HG03521 (cell line): ENCODE data around the gene NPM1.
"Not testable (repeated sequence)": the region's sequence is repeated elsewhere in the genome, so short reads cannot be mapped to it uniquely, and the experiment has no call there.

ENCODE experiments used
- ATAC-seq: cut with Tn5 transposase; IDR thresholded peaks from one replicate; pipeline ENCODE4 v1.9.1; 2021; ENCODE audit warnings: mild to moderate bottlenecking, moderate library complexity; ENCODE audit not compliant: unreplicated experiment

The NPM1 gene, protein sequence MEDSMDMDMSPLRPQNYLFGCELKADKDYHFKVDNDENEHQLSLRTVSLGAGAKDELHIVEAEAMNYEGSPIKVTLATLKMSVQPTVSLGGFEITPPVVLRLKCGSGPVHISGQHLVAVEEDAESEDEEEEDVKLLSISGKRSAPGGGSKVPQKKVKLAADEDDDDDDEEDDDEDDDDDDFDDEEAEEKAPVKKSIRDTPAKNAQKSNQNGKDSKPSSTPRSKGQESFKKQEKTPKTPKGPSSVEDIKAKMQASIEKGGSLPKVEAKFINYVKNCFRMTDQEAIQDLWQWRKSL

DNA sequence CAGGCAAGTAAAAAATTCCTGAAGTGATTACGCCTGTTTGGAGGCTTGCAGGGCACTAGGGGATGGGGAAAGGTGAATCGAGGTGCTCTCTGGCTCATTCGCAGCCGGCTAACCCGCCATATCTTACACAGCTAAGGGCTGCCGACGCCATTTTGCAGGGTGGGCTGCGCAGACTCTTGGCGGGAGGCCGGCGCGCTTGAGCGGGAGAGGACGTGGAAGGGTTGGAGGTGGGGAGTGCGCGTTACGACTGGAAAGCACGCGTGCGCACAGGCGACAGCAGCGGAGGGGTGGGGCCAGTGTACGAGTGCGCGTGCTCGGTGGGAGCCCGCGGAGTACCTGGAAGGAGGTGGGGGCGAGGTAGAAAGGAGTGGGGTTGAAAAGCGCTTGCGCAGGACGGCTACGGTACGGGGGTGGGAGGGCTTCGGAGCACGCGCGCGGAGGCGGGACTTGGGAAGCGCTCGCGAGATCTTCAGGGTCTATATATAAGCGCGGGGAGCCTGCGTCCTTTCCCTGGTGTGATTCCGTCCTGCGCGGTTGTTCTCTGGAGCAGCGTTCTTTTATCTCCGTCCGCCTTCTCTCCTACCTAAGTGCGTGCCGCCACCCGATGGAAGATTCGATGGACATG is at the start of gene NPM1:
Gene NPM1 (plus strand): TSS at position 505 of the 625 bp plus-strand sequence. CDS start 100 bp downstream, at position 605.
- peak; percentile 81 for ATAC-seq

DNA sequence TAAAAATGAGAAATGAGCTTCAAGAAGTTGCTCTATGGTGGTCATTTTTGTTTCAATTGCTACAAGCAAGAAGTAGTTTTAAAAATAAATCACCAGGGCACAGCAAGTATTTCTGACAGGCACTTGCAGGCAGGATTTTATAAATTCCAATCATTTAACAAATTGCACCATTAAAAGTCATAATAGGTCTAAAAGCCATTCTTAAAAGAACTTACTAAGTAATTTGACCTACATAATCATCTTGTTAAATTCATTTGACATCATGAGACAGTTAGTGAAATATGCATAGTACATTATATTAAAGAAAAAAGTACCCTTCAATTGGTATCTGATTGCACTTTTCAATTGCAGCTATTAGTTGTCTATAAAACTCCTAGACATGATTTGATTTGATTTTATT is 47.6 kb upstream of the NPM1 start:
- ATAC-seq: no peak

DNA sequence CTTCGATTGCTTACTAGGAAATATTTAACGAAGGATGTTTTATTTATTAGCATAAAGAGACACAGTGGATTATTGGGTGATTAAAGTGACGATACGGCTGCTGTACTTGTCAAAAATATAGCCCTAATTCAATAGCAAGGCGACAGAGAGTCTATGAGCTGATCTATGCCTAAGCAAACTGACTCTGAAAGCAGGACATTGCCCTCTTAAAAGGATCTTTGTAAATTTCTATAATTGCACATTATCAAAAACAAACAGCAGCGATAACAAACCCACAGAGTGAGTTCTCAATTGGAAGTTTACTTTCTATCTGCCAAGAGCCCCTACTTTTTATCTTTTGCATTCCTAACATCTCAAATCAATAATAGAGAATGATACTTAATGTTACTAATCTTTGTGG is 47.2 kb upstream of the NPM1 start:
- no peak for ATAC-seq

DNA sequence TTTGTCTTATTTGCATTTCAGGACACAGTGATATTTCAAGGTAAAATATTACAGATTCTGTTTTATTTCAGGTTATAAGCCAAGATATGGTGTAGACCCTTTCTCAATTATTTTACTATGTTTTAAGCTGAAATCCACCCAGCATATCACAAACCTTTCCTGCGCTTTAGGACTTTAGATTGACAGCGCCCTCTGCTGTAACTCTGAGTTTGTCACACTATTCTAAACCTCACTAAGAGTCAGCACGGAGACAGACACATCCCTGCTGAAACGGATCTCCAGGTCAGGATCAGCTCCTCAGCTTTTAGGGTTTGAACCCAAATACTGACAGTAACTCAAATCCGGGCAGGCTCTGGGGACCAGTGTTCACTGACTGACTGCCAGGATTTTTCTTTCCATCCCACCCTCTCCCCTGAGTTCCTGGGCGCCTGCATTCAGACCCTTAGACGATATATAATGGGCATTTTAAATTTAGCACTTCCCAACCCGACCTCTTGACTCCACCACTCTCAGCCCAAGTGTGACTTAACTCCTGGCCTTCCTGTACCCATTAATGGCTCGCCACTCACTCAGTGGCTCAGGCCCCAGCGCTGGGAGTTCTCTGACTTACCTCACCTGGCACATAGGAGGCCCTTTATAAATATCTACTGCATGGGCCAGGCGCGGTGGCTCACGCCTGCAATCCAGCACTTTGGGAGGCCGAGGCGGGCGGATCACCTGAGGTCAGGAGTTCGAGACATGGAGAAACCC is 45.1 kb upstream of the NPM1 start:
- ATAC-seq: no peak

DNA sequence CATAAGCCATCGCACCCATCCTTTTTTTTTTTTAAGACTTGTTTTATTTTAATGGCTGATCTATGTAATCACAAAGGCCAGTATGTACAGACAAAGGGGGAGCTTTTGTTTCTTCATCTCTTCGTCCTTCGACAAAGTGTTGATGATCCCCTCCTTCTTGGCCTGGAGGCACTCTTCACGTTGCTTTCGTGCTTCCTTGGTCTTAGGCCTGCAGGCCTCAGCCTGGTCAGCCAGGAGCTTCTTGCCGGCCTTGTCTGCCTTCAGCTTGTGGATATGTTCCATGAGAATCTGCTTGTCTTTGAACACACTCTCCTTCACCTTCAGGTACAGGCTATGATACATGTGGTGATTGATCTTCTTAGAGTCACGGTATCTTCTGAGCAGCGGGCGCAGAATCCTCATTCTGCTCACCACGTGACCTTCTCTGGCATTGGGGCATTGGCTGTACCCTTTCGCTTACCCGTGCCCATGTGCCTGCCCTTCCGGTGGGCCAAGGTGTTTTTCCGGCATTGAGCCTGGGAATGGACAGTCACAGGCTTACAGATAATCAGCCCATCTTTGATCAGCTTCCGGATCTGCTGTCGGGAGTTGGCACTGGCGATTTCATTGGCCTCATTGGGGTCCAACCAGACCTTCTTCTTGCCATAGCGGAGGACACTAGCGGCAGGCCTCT is 42.6 kb upstream of the NPM1 start:
- no peak for ATAC-seq

DNA sequence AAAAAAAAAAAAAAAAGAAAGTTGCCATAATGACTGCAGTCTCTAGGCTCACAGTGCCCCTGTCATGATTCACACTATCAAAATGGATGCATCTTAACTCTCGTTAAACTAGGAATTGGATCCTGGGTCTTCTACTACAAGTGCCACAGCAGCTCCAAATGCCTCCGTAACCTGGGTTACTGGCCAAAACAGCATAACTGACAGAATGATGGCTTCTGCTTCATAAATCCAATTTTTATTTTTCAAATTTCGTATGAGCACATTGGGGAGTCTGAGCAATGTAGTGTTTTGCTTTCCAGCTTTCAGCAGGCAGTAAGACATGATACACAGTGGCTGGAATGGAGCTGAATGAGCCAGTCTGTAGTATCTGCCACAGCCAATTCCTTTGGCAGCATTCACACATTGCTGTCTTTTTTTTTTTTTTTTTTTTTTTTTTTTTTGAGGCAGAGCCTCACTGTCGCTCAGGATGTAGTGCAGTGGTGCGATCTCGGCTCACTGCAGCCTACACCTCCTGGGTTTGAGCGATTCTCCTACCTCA is 36.0 kb upstream of the NPM1 start:
- ATAC-seq: no peak

DNA sequence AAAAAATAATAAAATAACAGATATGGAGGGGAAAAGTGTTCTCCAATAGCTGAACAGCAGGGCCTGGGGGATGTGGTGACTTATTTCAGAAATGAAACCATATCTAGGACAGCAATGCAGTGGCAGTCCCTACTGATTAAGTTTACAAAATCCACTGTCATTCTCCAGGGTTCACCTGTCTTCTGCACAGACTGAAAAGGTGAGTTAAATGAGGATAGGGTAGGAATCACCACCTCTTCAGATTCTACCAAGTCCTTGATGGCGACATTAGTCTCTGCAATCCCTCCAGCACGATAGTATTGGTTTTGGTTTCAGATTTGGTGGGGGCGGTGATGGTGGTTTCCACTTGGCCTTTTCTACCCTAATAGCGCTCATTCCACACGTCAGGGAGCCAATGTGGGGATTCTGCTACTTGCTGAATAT is 32.3 kb upstream of the NPM1 start:
- ATAC-seq: peak; percentile 92

DNA sequence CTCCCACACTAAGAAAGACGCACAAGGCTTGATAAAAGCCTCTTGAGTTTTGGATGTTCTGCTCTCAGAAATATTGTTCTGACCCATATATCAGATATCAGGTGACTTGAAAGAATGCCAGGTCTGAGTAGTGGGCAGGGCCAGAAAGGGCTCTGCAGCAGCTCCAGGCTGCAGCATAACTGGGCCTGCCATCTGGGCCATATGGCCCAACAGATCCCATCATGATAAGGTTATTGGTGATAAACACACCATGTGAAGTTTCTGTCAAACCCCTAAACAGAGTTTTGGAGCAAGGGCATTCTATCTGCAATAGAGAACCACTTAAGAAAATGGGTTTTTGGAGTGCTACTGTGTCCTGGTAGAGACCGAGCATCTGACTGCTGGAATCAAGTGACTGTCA is 29.8 kb upstream of the NPM1 start:
- ATAC-seq: no peak

DNA sequence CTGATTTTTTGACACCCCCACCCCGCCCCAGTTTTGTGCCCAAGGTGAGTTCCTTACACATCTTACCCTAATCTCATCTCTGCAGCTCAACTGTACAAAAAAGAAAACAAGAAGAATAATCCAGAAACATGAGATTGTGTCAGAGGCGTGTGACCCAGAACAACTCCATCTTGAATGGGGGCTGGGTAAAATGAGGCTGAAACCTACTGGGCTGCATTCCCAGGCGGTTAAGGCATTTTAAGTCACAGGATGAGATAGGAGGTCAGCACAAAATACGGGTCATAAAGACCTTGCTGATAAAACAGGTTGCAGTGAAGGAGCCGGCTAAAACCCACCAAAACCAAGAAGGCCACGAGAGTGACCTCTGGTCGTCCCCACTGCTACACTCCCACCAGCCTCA is 26.5 kb upstream of the NPM1 start:
- ATAC-seq: not testable (repeated sequence)

DNA sequence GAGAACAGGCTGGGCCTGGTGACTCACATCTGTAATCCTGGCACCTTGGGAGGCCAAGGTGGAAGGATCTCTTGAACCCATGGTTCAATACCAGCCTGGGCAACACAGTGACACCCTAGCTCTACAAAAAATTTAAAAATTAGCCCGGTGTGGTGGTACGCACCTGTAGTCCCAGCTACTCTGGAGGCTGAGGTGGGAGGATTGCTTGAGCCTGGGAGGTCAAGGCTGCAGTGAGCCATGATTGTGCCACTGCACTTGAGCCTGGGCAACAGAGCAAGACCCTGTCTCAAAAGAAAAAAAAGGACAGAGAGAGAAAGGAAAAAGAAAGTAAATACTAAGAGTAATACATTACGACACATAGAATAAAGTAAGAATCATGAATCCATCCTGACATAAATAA is 24.4 kb upstream of the NPM1 start:
- ATAC-seq: not testable (repeated sequence)

DNA sequence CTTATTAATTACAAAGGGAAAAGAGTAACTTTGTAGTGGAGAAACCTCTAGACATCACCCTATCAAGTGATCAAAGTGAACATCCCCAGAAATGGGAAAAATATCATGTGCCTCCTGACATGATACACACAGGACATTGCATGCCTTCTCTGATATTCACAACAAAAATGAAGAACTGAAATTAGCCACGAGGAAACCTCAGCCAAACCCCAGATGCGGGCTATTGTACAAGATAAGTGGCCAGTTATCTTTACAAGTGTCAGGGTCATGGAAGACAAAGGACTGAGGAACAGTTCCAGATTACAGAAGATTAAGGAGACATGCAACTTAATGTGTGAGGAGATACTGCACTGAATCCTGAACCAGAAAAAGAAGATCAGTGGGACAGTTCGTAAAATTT is 23.8 kb upstream of the NPM1 start:
- ATAC-seq: peak; percentile 56

DNA sequence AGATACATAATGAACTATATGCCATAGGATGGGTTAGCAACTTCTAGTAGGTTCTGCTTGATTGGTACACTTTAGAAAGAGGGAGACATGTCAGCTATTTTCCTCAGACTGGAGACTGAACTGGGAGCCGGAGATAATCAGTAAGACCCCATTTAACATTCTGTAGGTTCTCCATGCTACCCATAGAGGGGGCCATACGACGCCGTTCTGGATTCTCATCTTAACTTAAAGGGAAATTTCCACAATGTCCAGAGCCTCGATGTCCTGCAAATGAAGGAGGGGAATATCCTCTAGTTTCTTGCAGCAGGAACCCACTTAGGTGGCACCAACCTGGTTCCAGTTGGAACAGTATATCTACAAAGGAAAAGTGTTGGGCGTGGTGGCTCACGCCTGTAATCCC is 22.3 kb upstream of the NPM1 start:
- no peak for ATAC-seq

DNA sequence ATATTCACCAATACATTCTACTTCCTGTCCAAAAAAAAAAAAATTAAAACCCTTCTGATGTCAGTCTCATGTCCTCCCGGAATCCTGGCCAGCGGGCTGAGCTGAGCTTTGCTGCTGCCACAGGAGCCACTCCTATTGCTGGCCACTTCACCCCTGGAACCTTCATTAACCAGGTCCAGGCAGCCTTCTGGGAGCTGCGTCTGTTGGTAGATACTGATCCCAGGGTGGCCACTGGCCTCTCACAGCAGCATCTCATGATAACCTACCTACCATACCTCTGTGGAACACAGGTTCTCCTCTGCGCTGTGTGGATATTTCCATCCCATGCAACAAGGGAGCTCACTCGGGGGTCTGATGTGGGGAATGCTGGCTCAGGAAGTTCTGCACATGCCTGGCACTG is 21.0 kb upstream of the NPM1 start:
- ATAC-seq: no peak

DNA sequence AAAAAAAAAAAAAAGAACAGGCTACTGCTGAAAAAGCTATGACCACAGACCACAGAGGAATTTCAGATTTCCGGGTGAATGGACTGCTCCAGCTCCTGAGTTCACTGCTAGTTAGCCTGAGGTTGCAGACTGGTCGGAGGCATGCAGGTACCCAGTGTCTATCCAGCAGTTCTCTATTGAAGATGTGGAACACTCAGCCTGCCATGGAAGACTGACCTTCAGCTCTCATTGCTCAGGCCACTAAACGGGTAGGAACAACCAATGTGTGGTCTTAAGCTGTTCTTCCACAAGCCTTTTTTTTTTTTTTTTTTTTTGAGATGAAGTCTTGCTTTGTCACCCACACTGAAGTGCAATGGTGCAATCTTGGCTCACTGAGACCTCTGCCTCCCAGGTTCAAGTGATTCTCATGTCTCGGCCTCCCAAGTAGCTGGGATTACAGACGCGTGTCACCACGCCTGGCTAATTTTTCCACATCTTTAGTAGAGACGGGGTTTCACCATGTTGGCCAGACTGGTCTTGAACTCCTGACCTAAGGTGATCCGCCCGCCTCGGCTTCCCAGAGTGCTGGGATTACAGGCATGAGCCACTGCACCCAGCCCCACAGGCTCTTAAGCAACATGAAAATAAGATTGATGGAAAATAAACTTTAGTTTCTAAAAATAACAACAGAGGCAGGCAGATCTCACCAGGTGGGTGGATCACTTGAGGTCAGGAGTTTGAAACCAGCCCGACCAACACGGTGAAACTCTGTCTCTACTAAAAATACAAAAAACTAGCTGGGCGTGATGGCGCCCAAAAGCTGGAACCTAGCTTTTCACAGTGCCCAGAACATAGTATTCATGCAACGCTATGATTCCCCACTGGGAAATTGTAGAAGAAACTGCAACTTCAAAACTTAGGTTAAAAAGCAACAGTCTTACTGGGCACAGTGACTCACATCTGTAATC is 20.0 kb upstream of the NPM1 start:
- no peak for ATAC-seq

DNA sequence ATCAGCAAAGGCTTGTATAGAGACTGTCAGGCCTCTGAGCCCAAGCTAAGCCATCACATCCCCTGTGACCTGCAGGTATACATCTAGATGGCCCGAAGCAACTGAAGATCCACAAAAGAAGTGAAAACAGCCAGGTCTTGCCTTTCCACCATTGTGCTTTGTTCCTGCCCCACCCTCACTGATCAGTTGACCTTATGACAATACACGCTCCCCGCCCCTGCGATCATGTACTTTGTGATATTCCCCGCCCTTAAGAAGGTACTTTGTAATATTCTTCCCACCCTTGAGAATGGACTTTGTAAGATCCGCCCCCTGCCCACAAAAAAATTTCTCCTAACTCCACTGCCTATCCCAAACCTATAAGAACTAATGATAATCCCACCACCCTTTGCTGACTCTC is 18.6 kb upstream of the NPM1 start:
- ATAC-seq: no peak

DNA sequence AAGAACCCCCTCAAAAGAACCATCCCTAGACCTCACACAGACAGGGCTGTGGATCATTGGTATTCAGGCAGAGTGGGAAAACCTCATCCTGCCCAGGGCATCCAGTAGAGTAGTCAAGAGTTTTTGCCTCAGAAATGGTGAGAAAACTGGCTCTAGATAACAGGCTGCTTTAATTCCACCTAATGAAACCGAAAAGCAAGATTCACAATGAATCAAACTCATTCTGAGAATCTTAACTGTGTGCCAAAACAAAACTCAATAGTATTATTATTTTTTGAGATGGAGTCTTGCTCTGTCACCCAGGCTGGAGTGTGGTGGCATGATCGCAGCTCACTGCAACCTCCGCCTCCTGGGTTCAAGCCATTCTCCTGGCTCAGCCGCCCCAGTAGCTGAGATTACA is 17.8 kb upstream of the NPM1 start:
- ATAC-seq: no peak

DNA sequence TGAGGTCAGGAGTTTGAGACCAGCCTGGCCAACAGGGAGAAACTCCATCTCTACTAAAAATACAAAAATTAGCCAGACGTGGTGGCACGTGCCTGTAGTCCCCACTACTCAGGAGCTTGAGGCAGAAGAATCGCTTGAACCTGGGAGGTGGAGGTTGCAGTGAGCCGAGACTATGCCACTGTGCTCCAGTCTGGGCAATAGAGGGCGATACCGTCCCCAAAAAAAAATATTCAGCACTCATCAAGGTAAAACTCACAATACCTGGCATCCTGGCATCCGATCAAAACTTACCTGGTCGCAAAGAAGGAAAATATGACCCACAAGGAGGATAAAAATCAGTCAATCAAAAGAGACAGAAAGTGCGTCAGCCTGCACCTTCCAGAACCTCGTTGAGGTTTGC is 16.8 kb upstream of the NPM1 start:
- ATAC-seq: not testable (repeated sequence)

DNA sequence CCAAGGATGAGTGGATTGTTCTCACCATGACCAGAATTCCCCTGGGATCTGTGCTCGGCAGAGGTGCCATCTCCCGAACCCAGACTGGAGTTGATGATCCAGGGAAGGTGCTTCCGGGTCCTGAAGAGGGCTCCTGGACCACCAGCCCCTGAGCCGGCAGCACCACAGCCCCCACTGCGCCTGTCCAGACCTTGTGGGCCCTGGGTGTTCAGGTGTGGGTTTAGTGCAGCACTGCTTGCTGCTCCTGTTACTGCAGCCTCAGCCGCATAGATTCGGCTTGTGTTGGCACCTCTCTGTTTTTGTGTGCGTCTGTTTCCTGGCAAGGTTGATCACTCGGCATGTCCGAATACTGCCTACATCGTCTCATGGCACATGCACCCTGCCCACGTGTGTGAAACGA is 16.3 kb upstream of the NPM1 start:
- ATAC-seq: no peak

DNA sequence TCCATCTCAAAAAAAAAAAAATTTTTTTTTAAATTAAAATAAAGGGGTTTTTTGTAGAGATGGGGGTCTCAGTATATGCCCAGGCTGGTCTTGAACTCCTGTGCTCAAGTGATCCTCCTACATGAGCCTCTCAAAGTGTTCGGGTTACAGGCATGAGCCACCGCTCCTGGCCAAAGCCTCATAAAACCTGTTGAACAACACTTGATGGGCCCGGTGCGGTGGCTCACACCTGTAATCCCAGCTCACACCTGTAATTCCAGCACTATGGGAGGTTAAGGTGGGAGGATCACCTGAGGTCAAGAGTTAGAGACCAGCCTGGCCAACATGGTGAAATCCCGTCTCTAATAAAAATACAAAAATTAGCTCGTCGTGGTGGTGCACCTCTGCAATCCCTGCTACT is 7.7 kb upstream of the NPM1 start:
- no peak for ATAC-seq

DNA sequence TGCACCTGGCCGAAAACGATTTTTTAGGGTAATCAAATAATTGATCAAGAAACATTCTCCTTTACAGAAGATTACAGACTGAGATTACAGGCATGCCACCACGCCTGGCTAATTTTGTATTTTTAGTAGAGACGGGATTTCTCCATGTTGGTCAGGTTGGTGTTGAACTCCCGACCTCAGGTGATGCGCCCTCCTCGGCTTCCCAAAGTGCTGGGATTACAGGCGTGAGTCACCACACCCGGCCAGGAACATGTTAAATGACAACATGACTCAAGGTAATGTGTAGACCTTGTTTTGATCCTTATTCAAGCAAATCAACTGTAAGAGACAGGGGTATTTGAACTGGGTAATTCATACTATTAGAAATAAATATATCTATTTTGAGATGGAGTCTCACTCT is 3.2 kb upstream of the NPM1 start:
- not testable (repeated sequence) for ATAC-seq
